HG03064 (cell line): ENCODE data around the gene CAPZA2.
"Not testable (repeated sequence)": the region's sequence is repeated elsewhere in the genome, so short reads cannot be mapped to it uniquely, and the experiment has no call there.

Experiments
- ATAC-seq: cut with Tn5 transposase; IDR thresholded peaks from one replicate; pipeline ENCODE4 v1.9.1; 2021; ENCODE audit warnings: low read depth; ENCODE audit not compliant: unreplicated experiment

The CAPZA2 gene

DNA sequence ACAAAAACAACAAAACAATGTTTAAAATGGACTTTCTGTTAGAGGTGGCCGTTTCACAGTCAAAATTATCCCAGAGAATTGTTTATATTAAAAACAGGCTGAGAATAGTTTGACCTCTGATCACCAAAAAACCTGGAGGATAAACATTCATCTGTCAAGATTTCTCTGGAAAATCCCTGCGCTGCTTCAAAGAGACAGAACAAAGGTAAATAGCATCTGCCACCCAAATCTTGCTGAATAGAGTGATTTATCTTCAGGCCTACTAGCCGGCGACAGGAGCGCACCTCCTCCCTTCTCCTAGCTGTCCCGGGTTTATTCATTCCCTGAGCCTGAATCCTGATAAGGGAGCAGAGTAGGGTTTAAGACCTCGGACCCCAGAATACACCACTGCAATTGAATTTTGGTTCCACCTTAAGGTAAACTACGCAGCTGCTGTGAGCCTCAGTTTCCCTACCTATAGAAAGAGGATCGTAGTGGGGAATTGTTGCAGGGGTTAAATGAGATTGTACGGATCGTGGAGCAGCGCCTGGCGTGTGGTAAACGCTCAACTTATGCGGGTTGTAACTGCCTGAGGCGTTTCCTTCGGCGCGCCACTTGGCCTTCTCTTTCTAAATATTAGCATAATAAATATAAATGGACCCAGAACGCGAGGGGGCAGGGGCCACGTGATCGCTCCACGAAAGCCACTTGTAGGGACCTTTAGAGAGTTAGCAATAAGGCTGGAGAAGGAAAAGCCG lies 90.4 kb downstream of the CAPZA2 start:
- no peak for ATAC-seq

DNA sequence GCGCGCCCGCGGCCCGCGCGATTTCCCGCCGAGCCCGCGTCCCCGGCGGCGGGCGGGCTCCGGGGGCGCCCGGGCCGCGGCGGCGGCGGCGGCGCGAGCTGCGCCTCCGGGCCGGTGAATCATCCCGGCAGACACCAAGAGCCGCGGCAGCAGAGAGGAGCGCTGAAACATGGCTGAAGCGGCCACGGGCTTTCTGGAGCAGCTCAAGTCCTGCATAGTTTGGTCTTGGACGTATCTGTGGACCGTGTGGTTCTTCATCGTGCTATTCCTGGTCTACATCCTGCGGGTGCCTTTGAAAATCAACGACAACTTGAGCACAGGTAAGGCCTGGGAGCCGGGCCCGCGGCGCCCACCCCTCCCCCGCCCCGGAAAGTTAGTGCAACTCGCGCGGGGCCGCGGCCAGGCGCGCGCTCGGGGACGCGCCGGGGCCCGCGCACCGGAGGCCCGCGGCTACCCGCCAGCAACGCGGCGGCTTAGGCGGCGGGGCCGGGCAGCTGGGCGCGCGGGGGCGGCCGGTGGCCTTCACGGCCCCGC lies 91.1 kb downstream of the CAPZA2 start, which contains the start of gene ST7:
ST7 (plus strand) TSS at position 130 of the 534 bp plus-strand sequence; CDS start at position 170, 40 bp downstream.
- ATAC-seq, result peak; percentile 37

DNA sequence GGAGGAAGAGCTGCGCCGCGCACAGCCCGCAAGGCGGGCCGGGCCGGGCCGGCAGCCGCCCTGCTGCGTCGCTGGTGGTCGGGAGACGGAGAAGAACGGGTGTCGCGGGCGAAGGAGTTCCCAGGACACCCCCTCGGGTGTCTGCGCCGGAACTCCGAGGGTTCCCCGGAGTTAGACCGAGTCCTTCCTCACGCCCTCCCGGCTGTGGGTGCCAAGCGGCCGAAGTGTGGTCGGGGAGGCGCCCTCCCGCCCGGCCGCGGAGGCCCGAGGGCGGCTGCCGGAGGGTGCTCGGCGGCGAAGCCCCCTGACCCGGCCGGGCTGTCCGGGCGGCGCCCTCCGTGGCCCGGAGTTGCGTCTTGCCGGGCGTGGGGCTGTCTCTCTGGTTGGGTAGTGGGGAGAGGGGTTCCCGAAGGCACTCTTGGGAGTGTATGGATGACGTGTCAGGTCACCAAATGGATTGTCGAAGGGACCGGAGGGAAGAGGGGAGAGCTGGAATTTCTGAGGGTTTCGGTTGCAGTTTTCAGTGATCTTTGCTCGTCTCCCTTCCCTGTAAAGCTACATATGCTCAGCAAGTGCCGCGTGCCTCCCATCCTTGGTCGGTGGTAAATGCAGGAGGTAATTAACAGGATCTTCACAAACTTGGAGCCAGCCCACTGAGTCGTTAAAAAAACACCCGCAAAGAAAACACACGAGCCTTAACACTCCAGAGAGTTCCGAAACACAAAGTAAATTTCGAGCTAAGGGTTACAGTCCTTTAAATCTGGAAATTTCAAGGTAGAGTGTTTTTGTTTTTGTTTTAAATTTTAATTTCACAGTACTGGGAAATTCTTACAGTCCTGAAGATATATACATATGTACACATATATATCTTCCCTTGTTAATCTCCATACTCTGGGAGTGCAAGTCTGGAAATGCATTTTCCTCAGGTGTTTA lies 91.8 kb downstream of the CAPZA2 start:
- peak; percentile 7 for ATAC-seq

DNA sequence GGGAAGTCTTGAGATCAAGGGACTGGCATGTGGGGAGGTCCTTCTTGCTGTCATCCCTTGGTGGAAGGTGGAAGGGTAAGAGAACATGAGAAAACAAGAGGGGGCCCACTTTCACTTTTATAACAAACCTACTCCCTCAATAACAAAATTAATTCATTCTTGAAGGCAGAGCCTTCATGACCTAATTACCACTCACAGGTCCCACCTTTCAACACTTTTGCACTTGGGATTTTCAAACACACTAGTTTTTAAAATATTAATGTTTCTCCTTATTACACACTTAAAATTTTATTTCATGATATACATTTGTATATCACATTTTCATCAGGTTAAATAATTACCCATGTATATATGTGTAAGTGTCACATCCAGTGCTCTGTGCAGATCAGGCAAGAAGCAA lies 93.0 kb downstream of the CAPZA2 start:
- no peak for ATAC-seq

DNA sequence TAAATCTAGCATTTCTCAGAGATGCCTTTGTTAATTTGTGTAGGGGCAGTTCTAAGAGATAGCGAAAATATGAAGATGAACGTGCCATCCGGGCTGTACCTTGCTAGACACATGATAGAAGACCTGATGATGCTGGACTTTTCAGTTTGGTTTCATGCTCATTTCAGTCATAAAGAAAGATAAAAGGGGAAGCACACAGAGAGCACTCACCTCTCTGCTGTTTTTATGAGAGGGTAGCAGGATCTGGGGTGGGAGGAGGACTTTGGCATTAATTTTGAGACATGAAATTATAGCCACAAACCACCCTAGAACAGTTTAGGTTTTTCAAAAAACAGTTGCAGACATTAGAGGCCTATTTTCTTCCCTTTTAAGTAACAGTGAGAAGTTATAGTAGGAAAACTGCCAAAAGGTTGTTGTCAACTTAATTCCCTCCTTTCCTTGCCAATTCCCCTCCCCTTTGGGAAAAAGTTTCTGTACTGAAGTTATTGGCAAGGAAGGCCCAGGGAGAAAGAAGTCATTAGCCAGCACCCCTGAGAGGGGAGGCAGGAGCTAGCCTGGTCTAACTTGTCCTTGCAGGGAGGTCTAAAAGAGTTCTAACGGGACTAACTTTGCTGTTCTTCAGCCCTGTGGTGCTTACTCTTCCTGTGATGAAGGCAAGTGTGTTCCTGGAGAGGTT lies 93.6 kb downstream of the CAPZA2 start:
- ATAC-seq, result peak; percentile 72

DNA sequence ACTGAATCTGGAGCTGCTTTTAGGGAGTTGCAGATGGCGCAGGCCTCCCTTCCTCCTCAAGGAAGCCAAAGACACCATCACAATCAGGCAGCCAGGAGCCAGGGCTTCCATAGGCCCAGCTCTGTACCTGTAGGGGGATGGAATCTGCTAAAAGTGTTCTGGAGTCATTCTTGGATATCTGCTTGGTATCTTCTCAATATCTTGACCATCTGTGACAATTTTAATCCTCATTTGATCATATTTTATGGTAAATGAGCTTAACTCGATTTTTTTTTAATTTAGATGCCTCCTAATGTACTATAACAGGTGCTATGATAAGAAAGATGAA lies 94.1 kb downstream of the CAPZA2 start:
- ATAC-seq, result no peak

DNA sequence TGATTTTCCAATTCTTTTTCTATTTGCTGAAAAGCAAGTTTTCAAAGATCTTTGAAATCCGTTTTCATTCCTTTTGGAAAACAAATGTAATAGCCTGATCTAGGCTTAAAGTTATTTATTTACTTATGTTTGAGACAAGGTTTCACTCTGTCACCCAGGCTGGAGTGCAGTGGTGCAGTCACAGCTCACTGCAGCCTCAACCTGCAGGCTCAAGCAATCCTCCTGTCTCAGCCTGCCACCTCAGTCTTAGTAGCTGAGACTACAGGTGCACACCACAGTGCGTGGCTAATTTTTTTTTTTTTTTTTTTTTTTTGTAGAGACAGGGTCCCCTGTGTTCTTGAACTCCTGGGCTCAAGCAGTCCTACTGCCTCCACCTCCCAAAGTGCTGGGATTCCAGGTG lies 95.5 kb downstream of the CAPZA2 start:
- peak; percentile 37 for ATAC-seq

DNA sequence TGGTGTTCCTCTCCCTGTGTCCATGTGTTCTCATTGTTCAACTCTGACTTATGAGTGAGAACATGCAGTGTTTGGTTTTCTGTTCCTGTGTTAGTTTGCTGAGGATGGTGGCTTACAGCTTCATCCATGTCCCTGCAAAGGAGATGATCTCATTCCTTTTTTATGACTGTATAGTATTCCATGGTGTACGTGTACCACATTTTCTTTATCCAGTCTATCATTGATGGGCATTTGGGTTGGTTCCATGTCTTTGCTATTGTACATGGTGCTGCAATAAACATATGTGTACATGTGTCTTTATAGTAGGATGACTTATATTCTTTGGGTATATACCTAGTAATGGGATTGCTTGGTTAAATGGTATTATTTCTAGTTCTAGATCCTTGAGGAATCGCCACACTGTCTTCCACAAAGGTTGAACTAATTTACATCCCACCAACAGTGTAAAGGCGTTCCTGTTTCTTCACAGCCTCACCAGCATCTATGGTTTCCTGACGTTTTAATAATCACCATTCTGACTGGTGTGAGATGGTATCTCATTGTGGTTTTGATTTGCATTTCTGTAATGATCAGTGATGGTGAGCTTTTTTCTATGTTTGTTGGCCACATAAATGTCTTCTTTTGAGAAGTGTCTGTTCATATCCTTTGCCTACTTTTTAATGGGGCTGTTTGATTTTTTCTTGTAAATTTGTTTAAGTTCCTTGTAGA lies 99.7 kb downstream of the CAPZA2 start:
- not testable (repeated sequence) for ATAC-seq

DNA sequence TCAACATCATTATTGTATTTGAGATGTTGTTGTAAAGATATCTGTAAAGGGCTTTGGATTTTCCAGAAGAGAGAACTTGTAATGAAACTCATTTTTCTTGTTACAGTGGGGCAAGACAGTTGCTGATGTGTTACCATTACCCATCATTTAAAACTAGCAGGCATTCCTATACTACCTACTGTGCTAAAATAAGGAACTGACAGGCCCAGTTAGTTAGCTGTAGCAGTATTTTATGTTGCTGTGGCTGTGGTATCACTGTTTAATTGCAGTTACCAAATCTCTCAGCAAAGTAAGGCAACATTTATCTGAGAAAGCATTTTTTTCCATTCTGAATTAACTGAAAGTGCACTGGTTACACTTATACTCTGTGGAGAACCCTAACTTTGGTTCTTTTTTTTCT lies 100.8 kb downstream of the CAPZA2 start:
- ATAC-seq, result no peak

DNA sequence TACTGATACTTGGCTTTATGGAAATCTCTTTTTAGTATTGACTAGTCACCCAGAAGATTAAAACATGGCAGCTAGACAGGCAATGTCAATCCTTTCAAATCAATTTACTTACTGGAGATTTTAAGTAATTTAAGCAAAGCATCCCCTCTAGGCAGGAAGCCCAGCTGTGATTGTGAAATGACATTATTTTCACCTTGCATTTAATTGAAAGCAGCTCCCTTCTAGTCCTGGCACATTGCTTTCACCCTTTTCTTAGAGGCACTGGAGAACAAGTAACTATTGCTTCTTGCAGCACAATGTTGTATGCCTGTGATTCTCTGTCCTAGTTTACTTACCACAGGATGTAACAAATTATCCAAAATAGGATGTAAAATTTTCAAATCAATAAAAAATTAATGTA lies 104.2 kb downstream of the CAPZA2 start:
- ATAC-seq, result no peak

DNA sequence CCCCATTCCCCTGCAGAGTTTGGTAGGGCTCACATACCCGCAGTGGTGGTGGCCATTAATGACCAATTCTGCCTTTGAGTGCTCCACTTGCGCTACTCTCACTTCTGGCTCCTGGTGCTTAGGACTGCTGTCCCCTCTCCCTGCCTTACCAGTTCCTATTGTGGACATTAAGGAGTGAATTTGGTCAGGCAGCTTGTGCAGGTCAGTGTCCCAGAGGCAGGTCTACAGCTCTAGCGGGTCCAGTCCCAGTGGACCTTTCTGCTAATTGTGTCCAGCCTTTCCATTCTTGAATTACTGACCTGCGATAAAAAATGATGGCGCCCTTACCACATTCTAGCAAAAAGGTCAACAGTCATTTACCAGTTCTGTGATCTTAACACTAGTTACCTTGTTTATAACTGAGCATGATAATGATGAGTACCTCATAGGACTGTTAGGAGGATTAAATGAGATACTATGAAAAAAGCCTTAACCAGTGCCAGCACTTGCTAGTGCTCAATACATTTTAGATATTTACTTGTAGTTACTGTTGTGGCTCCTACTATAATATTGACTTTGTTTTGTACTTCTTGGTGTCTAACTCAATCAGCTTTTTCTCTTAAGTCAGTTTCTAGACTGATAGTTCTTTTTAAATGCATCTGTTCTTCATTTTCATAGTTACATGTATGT lies 105.0 kb downstream of the CAPZA2 start:
- ATAC-seq, result no peak

DNA sequence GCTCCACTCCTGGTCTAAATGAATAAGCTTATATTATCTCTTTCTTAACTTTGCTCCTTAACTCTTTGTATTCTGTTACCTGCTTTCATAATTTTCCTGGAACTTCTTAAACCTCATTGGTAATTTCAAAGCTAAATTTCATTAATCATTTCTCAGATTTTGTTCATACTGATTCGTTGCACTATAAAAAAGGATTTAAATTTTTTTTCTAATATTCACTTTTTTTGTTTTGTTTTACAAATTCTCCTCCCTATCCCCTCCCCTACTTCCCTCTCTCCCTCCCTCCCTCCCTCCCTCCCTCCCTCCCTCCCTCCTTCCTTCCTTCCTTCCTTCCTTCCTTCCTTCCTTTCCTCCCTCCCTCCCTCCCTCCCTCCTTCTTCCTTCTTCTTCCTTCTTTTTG lies 105.6 kb downstream of the CAPZA2 start:
- no peak for ATAC-seq

DNA sequence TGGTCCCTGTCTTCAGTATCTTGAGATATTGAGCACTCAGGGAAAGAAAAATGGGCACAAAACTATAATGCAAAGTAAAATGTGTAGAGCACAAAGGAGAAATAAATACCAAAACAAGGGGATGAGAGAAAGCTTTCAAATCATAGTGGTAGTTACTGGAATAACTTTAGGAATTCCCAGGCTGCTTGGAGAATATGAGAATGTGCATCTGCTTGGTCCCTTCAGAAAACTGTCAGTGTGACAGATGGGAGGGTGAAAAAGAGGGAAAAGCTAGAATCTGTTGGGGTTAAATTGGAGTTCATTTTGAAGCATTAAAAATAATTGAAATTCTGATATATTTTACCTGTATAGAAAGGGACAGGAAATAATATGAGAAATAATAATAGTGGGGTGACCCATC lies 106.2 kb downstream of the CAPZA2 start:
- ATAC-seq, result no peak

DNA sequence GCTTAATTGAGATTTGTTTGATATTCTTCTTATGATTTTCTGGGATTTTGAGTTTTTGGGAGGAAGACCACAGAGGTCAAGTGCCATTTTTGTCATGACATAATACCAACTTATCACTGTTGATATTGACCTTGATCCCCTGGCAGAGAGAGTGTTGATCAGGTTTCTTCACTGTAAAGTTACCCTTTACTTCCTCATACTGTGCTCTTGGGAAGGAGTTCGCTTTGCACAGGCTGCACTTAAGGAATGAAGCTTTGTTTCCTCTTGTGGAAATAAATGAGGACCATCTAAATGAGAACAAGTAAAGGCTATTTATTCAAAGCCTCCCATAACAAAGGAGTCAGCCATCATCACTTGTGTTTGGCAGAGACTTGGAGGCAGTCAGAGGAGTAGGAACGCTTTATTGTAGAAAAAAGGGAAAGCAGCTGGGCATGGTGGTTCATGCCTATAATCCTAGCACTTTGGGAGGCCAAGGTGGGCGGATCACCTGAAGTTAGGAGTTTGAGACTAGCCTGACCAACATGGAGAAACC lies 107.0 kb downstream of the CAPZA2 start:
- no peak for ATAC-seq

DNA sequence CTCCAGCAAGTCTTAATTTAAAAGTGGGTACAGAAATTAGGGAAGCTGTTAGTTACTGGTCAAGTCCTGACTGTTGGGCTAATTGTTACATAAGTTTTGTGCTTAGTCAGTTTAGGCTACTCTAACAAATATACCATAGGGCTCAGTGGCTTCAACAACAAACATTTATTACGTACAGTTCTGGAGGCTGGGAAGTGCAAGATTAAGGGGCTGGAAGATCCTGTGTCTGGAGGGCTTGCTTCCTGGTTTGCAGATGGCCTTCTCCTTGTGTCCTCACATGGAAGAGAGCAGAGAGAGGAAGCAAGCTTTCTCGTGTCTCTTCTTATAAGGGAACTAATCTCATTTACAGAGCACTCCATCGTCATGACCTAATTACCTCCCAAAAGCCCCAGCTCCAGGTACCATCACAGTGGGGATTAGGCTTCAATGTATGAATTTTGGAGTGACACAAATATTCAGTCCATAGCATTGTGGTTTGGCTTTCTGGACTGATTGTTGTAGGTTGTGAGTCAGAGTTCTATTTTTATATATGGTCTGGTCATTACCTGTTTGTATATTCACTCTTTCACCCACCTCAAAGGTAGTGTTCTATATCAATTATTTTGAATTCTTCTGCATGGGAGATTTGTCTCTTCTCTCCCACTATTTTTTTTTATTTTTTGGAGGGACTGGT lies 108.0 kb downstream of the CAPZA2 start:
- ATAC-seq, result peak; percentile 50

DNA sequence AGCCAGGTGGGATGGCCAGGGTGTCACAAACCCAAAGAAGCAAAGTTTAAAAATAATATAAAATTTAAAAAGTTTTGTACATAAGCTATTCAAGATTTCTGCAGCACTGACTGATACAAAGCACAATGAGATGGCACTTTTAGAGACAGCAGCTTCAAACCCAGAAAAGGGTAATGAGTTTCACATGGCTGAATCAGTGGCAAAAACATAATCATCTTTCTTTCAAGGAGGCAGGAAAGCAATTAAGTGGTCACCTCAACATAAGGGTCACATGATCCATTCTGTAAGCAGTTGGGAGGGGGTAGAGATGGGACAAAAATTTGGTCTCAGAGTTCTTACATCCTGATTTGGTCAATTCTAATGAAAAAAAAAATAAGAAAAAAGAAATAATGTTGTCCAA lies 108.8 kb downstream of the CAPZA2 start:
- not testable (repeated sequence) for ATAC-seq
